Measurements from ENCODE around the gene APBA2. TPM values are rescaled to one million over a fixed set of nuclear protein-coding genes. Genes with fewer than 3 reads are reported as not detected.

APBA2 gene
- total RNA-seq, 1 experiment from 2014 or later: 12.9 TPM

DNA sequence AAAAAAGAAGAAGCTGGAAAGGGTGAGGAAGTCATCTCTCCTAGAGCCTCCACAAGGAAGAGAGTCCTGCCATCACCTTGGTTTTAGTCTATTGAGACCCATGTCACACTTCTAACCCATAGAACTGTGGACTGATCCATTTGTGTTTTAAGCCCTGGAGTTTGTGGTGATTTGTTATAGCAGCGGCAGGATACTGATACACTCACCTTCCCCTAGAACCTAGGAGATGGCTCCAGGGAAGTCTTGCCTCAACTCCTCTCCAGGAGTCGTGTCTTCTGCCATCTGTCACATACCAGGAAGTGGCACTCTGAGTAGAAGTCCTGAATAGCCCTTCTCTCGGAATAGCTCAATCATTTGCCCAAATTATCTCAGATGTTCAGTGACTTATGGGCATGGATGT, 14.6 kb upstream of the APBA2 start:
- ChIA-PET POLR2A (ENCODE audit: low non-redundant PET) (no interaction called here), CTCF (interaction anchor here (0.6 kb wide), 1 partner anchor 241 kb away, joined by 3 read pairs; no protein-coding TSS in a partner anchor)
- BruUV-seq (replicated peaks): no TSS peak
- no peak for DNase-seq (ENCODE audit: low spot score)
- no peaks in the 10 kb centered on the region for H3K36me3 ChIP-seq (ENCODE audit: insufficient read depth, low read length, poor library complexity, severe bottlenecking)
- intact Hi-C loops (cut with micrococcal nuclease; ENCODE audit: unreplicated experiment): no loop called here
- H3K9me3 ChIP-seq (ENCODE audit: low read depth, low read length, poor library complexity, severe bottlenecking): no peaks in the 10 kb centered on the region
- TF ChIP-seq EZH2 (IDR thresholded peaks at IDR 0.05; ENCODE audit: borderline replicate concordance, low read depth, low read length, poor library complexity, severe bottlenecking): no peak
- TF ChIP-seq, protein P1, sequence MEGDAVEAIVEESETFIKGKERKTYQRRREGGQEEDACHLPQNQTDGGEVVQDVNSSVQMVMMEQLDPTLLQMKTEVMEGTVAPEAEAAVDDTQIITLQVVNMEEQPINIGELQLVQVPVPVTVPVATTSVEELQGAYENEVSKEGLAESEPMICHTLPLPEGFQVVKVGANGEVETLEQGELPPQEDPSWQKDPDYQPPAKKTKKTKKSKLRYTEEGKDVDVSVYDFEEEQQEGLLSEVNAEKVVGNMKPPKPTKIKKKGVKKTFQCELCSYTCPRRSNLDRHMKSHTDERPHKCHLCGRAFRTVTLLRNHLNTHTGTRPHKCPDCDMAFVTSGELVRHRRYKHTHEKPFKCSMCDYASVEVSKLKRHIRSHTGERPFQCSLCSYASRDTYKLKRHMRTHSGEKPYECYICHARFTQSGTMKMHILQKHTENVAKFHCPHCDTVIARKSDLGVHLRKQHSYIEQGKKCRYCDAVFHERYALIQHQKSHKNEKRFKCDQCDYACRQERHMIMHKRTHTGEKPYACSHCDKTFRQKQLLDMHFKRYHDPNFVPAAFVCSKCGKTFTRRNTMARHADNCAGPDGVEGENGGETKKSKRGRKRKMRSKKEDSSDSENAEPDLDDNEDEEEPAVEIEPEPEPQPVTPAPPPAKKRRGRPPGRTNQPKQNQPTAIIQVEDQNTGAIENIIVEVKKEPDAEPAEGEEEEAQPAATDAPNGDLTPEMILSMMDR (conservative IDR thresholded peaks at IDR 0.05; ENCODE audit: low read depth, low read length): no peak
- no peak overlapping the region for H3K27ac ChIP-seq (ENCODE audit: low read depth, low read length, poor library complexity, severe bottlenecking)
- H3K27me3 ChIP-seq (replicated peaks; ENCODE audit: insufficient read depth, low read depth, low read length, poor library complexity): no peaks in the 10 kb centered on the region
- no peak overlapping the region for H3K4me3 ChIP-seq (ENCODE audit: low read depth, low read length, poor library complexity, severe bottlenecking)
- H3K4me1 ChIP-seq (ENCODE audit: insufficient read depth, low read length, poor library complexity, severe bottlenecking): no peaks in the 10 kb centered on the region

DNA sequence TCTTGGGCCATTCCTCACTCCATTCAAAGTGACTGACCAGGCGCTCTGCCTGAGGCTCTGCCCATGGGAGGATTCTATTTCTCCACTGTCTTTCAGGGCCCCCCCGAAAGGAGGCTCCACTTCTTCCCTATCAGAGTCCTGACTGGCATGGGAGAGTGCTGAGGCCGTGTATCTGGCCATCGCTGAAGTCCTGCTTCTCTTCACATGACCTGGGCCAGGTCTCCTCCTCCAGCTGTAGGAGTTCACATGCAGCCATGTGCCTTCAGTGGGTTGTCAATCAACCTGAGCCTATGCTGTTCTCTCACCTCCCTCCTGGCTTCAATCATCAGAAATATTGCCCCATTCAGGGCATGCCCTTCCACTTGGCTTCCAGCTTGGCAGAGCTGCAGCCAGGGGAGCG, 12.8 kb upstream of the APBA2 start:
- TF ChIP-seq, protein P1 (conservative IDR thresholded peaks at IDR 0.05; ENCODE audit: low read depth, low read length): no peak
- no peak for TF ChIP-seq EZH2 (IDR thresholded peaks at IDR 0.05; ENCODE audit: borderline replicate concordance, low read depth, low read length, poor library complexity, severe bottlenecking)
- BruUV-seq (replicated peaks): no TSS peak
- POLR2A ChIA-PET (ENCODE audit: low non-redundant PET): no interaction called here
- Histone ChIP-seq H3K4me1 (ENCODE audit: insufficient read depth, low read length, poor library complexity, severe bottlenecking) (no peaks in the 10 kb centered on the region), H3K27ac (ENCODE audit: low read depth, low read length, poor library complexity, severe bottlenecking) (no peak overlapping the region), H3K27me3 (replicated peaks; ENCODE audit: insufficient read depth, low read depth, low read length, poor library complexity) (no peaks in the 10 kb centered on the region), H3K36me3 (ENCODE audit: insufficient read depth, low read length, poor library complexity, severe bottlenecking) (no peaks in the 10 kb centered on the region), H3K9me3 (ENCODE audit: low read depth, low read length, poor library complexity, severe bottlenecking) (no peaks in the 10 kb centered on the region), H3K4me3 (ENCODE audit: low read depth, low read length, poor library complexity, severe bottlenecking) (no peak overlapping the region)
- intact Hi-C loops (cut with micrococcal nuclease; ENCODE audit: unreplicated experiment): no loop called here
- no peak for DNase-seq (ENCODE audit: low spot score)
- CTCF ChIA-PET: no interaction called here

DNA sequence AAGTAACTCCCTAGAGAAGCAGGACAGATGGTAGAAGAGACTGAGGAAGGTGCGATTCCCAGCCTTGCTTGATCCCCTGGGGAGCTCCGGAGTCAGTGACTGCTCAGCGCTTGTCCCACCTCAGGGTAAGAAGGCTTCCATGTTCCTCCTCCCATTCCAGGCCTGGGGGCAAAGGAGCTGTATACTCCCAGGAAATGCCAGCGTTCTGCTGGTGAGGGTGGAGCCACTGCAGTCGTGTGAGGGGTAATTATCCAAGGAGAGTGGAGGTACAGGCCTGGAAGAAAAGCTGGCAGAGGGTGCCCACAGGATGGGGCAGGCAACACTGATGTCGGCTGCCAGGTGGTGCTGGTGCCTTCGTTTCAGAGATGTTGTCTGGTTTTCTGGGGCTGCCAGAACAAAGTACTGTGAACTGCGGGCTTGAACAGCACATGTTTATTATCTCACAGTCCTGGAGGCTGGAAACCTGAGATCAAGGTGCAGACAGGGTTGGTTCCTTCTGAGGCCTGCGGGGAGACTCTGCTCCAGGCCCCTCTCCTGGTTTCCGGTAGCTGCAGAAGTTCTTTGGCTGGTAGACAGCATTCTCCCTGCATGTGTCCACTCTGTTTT, 12.1 kb upstream of the APBA2 start:
- BruUV-seq (replicated peaks): no TSS peak
- Histone ChIP-seq H3K27me3 (replicated peaks; ENCODE audit: insufficient read depth, low read depth, low read length, poor library complexity) (no peaks in the 10 kb centered on the region), H3K36me3 (ENCODE audit: insufficient read depth, low read length, poor library complexity, severe bottlenecking) (no peaks in the 10 kb centered on the region), H3K4me3 (ENCODE audit: low read depth, low read length, poor library complexity, severe bottlenecking) (no peak overlapping the region), H3K4me1 (ENCODE audit: insufficient read depth, low read length, poor library complexity, severe bottlenecking) (no peaks in the 10 kb centered on the region), H3K9me3 (ENCODE audit: low read depth, low read length, poor library complexity, severe bottlenecking) (no peaks in the 10 kb centered on the region), H3K27ac (ENCODE audit: low read depth, low read length, poor library complexity, severe bottlenecking) (no peak overlapping the region)
- ChIA-PET POLR2A (ENCODE audit: low non-redundant PET) (no interaction called here), CTCF (no interaction called here)
- no peak for TF ChIP-seq EZH2 (IDR thresholded peaks at IDR 0.05; ENCODE audit: borderline replicate concordance, low read depth, low read length, poor library complexity, severe bottlenecking)
- TF ChIP-seq, protein P1 (conservative IDR thresholded peaks at IDR 0.05; ENCODE audit: low read depth, low read length): no peak
- intact Hi-C loops (cut with micrococcal nuclease; ENCODE audit: unreplicated experiment): no loop called here
- no peak for DNase-seq (ENCODE audit: low spot score)
